Posterior vena cava (tissue), 2 donors: Measurements from ENCODE around the gene CPA1. TPM values are rescaled to one million over a fixed set of nuclear protein-coding genes. Genes with fewer than 3 reads are reported as not detected.

Experiments
- DNase-seq: peaks from one replicate; pipeline ENCODE4 v3.0.0-alpha.2; 2020; ENCODE audit warnings: low spot score
- intact Hi-C, 2 donors: fragments of 100-400 bp; cut with DNase I; formaldehyde crosslinking; loops; one replicate each; pipeline versions ENCODE4 v1.14.1 to v1.14.2; 2022 to 2023
- total RNA-seq, 2 donors: library from RNA; stranded (reverse); fragmentation: NEBNext Ultra II Directional; extraction: Animal tissue kit (Norgen Biotek cat#: 25700); gene quantifications; one replicate each; pipeline ENCODE4 v1.2.1, GENCODE V29; 2021
- donor health status: DM: yes; HTN: yes; CAD: no.
- donor health status: DM: yes; HTN: yes; CAD: no.

CPA1 gene
- total RNA-seq, 2 donors from 2014 or later, result 0.79 to 6.7 TPM

DNA sequence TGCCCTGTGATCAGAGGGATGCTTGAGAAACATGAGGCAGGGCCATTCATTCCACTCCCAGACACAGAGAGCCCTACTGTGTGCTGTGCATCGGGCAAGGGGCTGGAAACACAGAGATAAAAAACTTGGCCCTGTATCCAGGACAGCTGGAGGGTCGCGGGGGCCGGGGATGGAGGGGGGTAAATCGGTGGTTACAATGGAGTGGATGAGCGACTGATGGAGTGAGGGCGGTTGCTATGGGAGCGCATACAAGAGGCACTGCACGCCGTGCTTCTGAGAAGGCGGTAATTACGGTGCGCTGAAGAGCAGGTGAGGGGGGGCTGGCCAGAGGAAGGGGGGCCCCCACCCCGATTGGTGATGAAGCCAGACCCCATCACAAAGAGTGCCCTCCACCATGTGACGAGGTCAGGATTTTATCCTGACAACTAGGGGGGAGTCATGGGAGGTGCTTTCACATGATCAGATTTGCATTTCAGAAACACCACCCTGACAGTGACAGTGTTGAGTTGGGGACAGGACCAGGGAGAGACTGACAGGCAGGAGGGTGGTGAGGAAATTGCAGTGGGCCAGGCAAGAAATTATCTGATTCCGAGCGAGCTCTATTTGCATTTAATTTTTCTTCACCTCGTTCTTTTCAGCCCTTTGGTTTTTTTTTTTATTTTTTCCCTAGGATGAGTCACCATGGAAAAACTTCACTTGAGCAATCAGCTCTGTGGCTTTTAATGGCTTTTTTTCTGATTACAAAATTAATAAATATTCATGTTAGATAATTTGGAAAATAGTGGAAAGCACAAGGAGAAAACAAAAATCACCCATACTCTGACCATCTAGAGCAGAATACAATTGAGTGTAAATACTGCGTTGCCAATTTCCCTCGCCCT, 27.9 kb upstream of the CPA1 start:
- peak; percentile 55 for DNase-seq
- intact Hi-C loops, result loop anchor here in 1 of 2 donors (5.0 kb wide), 1 partner anchor 70 kb away; no protein-coding TSS in a partner anchor

DNA sequence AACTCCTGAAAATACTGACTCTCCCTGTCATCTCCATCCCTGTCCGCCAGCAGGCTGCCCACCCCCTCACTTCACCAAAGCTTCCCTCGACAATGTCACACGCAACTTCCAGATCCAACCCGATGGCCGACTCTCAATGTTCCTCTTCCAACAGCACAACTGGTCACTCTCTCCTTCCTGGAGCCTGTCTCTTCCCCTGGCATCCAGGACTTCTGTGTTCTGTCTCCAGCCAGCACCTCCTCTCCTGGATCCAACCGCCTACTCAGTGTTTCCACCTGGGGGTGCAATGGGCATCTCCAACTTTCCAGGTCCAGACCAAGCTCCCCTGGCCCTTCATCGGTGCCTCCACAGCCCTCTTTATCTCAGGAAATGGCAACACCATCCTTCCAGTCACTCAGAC, 27.1 kb upstream of the CPA1 start:
- no peak for DNase-seq
- intact Hi-C loops, result loop anchor here in 1 of 2 donors (5.0 kb wide), 1 partner anchor 71 kb away; no protein-coding TSS in a partner anchor

DNA sequence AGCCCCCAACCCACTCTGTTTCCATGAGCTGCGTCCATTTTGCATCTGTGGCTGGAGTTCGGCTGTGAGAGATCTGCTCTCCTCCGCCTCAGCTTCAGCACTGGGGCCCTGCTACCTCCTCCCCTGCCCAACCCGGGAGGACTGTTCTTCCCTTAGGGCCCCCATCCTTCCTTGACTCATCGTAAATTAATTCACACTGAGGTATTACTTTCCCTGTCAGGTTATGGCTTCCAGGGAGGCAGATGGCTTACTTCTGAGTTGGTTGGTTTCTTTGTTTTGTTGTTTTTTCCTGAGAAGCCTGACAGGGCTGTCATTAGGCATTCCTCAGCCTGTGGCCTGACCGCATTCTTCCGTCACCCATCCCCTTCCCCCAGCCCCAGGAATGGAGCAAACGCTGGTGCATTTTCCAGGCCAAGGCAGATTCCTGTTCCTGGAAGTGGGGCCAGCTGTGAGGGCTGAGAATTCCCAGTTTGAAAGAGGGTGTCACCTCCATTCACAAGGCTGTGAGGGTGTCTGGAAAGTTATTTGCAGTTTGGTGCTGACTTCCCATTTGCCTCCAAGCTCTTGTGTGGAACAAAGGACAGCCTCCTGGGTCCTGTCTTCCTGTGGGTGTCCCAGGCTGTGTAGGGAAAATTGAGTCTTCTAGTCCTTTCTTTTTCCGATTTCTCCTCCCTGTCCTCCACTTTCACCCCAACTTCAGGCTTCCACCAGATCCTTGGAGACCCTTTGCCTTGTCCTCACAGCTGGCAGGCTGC, 24.0 kb upstream of the CPA1 start:
- peak; percentile 78 for DNase-seq
- intact Hi-C loops, result no loop called here

DNA sequence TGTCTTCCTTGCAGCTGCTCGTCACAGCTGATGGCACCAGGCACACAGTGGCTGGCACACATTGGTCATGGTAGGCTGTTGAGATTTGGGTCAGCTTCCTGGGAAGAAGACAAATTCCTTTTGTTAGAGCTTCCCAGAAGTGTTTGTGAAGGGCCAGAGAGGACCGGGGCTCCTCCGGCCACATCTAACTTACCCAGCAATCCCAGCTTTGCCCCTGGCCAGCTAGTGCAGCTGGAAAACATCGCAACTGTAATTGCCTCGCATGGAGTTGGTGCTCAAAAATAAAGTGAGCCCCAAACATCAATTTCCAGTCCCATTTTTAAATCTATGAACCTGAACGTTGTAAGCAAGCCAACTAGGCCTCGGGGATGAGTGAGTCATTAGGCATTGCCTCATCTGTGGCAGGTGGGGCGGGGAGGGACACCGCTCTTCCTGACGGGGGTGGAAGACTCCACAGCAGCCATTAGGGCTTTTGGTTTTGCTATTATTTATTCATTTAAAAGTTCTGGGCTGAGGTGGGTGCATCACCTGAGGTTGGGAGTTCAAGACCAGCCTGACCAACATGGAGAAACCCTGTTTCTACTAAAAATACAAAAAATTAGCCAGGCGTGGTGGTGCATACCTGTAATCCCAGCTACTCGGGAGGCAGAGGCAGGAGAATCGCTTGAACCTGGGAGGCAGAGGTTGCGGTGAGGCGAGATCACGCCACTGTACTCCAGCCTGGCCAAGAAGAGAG, 23.2 kb upstream of the CPA1 start:
- peak; percentile 85 for DNase-seq
- intact Hi-C loops, result no loop called here

DNA sequence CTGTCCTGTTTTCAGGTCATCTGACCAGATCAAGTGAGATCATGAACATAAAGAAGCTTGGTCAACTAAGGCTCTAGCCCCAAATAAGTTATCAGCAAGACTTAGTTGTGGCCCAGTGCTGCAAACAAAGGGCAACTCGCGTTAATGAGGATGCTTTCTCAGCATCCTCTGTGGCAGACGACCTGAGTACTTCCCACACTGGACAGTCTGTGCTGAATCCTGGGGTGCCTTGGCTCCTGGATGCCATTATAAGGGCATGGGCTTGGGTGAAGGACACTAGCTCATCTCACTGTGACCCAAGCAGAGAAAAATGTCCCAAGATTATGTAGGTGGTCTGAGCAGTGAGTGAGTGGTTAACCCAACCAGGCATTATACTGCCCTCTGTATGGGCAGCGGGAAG, 21.8 kb upstream of the CPA1 start:
- no peak for DNase-seq
- intact Hi-C loops, result no loop called here

DNA sequence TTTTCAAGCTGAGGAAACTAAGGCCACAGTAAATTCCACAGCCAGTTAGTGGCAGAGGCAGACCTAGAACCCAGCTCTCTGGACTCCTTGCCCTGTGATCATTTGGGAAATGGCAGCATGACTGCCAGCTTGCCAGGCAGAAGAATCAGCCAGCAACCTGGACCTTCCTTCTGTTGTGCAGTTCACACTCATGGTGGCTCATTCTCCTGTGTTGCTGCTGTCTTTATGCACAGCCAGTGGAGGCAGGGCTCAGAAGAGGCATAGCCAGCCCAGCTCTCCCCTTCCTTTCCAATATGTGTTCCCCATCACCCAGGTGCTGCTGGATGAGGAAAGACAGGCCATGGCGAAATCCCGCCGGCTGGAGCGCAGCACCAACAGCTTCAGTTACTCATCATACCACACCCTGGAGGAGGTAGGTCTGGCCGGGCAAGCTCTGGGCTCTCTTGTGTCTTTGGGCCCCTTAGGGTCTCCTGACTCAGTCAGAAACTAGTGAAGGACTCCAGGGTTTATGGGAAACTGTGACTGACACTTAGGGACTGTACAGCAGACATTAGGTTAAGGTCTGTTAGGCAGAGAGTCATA, 20.9 kb upstream of the CPA1 start:
- intact Hi-C loops, result no loop called here
- peak; percentile 45 for DNase-seq

DNA sequence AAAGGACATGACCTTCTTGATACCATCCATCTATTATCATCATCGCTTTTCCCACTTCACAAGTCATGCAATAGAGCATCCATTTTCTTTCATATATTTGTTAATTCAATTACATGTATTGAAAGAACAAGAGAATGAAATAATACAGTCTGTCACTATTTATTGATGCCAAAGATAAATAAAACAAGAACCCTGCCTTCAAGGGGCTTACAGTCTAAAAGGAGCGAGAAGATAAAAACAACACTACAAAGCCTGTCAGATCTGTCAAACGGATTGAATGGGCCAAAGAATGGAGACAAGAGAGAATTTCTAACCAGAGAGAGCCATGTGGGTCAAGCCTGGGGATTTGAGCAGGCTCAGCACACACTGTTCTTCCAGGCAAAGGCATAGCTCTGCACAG, 19.8 kb upstream of the CPA1 start:
- intact Hi-C loops, result no loop called here
- peak; percentile 5 for DNase-seq

DNA sequence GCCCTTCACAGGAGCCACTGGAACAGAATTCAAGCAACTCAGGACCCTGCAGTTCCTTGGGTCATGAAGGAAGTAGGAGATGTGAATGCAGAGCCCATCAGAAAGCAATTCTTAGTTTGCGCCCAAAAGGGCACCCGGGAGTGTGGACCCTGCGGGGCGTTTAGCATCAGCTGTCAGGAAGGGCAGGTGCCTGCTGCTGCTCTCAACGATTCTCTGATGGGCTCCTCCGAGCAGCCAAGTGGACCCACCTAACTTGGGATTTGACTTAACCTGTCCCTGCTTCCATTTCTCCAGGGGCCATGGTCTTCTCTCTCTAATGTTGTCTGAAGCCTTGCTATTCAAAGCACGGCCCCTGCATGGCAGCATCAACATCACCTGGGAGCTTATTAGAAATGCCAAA, 18.6 kb upstream of the CPA1 start:
- intact Hi-C loops, result no loop called here
- peak; percentile 53 for DNase-seq

DNA sequence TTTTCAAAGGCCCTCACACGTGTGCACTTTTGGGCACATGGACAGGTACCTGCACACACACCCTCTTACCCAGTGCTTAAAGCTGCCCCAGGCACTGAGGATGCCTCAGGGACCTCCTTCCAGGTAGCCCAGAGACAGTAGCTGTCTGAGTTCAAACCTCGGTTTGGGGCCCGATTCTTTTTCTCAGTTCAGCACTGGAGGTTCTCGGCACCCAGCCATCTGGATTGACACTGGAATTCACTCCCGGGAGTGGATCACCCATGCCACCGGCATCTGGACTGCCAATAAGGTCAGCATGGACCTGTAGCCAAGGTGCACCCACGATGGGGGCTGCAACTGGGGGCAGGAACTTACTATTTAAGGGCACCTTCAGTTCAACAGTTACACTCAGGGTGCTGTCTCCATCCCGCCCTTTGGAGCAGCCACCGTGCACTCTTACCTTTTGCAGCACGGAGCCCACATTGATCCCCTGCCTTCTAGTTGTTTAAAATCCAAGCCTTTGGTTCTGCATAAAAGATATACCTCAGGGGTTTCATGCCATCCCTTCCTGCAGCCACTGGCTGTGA, 18.0 kb upstream of the CPA1 start:
- intact Hi-C loops, result no loop called here
- peak; percentile 74 for DNase-seq

DNA sequence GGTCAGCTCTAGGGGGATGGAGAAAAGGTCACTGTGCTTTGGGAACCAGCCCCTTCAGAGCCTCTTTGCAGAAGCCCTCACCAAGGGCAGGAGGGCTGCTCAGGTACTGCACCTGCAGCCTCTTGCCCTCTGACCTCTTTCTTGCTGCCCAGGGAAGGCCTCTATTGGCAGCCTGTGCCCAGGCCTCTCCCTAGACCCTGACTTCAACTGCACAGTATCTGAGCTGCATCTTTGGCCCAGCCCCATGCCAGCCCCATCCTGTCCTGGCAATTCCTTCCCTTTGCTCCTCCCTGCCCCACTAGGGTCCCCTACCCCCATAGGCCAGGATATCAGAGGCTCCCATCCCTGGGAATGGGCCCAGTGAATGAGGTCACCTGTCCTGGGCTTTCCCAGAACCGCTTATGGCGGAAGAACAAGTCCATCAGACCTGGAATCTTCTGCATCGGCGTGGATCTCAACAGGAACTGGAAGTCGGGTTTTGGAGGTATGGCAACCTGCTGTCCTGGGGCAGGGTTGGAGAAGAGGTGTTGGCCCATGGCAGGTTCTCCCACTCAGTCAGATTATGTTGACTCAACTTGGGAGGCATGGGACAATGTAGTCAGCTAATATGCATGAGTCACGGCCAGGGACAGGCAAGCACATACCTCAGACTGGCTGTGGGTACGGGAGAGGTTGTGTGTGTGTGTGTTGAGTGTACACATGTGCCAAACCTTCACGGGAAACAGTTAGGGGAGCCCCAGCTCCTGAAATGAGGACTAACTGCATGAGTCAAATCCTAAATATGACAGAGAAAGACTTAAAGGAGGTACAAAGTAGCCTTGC, 17.1 kb upstream of the CPA1 start:
- intact Hi-C loops, result no loop called here
- peak; percentile 65 for DNase-seq

DNA sequence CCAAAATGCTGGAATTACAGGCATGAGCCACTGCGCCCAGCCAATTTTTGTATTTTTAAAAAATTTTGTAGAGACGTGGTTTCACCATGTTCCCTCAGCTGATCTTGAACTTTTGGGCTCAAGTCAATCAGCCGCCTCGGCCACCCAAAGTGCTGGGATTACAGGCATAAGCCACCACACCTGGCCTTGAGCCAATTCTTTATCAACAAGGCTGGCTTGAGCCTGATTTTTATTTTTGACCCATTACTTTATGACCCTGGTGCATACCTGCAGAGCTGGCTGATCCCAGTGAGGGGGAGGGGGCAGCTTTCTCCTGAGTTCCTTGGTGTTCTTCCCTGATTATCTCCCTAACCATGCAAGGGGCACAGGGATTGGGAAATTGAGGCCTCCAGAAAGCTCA, 15.8 kb upstream of the CPA1 start:
- intact Hi-C loops, result no loop called here
- peak; percentile 54 for DNase-seq

DNA sequence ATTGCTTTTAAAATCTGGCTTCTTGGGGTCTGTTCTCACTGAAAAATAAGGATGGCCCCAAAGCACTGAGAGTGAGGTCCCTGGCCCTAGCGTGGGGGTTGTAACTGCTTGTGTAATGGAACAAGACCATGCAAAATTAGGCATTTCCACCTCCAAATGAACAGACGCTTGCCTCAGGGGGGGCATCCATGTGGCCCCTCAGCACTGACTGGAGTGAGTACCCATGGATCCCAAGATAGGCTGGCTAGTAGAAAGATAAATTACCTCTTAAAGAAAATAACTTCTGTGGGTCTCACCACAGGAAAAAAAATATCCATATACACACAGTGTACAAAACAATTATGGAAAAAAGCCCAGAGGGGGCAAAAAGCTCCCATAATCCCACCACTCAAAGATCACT, 15.2 kb upstream of the CPA1 start:
- DNase-seq, result peak; percentile 35
- intact Hi-C loops, result no loop called here

DNA sequence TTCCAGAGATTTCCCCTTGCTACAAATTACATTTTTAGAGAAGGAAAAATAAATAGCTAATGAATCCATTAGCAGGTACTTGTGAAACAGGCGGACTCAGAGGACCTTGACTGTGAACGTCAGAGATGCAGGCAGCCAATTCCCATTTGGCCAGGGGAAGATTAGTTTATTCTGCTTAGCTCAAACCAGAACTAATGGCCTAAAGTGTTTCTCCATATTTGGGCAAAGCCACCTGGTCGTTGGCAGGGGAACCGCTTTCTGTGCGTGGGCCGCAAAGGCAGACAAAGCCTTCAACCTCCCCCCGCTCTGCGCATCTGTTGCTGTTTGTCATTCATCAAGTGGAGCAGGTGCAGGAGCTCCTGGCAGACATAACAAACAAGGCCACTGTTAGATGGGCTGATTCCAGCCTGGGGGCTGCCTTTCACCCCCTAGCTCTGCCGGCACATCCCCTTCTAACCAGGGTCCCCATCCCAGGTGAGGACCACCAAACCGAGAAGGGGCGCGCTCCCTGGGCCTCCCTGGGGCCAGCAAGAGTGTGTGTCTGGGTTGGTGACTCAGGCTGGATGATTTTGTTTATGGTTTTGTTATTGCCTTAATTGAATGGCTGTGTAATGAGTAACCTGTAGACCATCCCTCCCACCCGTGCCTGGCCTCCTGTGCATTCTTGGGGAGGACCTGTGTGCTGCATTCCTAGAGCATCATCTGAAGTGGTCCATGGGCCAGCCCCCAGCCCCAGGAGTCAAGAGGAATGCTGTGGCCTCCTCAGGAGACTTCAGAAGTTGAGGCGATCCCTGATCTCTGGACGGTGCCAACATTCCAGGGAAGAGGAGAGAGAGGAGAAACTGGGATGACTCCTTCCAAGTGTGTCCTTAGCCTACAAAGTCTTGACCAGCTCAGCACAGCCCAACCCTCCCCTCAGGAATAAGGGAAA, 14.5 kb upstream of the CPA1 start:
- peak; percentile 70 for DNase-seq
- intact Hi-C loops, result no loop called here

DNA sequence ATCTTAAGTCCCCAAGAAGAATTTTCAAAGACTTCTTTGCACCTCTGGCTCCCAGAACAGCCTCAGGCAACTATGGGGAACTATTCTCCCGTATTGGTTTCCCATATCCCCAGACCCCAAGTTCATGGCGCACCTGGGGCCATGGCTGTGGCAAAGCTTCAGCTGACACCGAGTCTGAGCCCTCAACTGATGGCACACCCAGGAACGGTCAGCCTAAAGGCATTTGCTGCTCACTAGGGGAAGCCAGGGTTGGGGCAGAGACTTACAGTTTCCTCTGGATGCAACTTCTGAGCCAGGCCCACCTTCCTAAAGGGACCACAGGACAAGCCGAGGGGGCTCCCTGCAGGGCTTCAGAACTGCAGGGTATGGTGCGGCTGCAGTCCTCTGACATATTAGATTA, 13.7 kb upstream of the CPA1 start:
- intact Hi-C loops, result no loop called here
- peak; percentile 38 for DNase-seq

DNA sequence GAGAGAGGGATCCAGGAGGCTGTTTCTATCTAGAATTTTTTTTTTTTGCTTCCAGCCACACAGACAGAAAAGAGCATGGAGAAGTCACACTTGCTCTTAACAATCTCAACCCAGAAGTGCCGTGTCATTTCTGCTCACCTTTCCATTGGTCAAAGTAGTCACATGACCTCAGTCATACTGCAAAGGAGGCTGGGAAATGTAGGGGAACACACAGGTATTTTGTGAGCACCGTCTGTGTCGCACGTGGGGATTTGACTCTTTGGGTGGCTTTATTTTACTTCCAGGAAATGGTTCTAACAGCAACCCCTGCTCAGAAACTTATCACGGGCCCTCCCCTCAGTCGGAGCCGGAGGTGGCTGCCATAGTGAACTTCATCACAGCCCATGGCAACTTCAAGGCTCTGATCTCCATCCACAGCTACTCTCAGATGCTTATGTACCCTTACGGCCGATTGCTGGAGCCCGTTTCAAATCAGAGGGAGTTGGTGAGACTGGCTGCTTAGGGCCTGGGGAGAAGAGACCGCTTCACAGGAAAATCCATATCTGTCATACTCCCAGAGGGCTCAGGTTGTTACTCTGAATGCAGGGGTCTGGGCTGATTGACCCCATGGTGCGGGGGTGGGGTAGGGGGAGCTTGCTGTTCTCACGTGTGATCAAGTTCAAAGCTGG, 13.1 kb upstream of the CPA1 start:
- intact Hi-C loops, result no loop called here
- DNase-seq, result peak; percentile 66

DNA sequence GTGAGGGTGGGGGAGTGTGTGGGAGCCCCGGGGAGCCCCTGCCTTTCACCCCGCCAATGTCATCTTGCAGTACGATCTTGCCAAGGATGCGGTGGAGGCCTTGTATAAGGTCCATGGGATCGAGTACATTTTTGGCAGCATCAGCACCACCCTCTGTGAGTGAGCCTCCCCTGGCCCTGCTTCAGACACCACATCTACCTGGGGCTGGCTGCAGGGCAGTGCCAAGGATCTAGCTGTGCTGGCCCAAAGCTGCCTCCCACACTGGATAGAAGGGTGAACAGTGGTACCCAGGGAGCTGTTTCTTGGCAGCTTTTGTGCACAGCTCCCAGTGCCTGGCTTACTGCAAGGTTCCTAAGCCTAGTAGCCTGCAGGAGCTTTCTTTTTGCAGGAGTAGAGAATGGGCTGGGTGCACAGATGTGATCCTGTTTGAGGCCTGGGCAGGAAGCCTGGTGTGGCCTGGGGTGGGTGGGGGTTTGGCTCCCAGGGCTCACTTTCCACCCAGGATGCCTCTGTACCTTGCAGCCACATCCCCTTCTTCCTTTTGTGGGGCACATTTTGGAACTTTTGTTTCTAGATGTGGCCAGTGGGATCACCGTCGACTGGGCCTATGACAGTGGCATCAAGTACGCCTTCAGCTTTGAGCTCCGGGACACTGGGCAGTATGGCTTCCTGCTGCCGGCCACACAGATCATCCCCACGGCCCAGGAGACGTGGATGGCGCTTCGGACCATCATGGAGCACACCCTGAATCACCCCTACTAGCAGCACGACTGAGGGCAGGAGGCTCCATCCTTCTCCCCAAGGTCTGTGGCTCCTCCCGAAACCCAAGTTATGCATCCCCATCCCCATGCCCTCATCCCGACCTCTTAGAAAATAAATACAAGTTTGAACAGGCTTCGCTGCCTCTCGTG, 12.2 kb upstream of the CPA1 start:
- peak; percentile 66 for DNase-seq
- intact Hi-C loops, result no loop called here
